ENCODE data around the gene IL17RD.

IL17RD gene

DNA sequence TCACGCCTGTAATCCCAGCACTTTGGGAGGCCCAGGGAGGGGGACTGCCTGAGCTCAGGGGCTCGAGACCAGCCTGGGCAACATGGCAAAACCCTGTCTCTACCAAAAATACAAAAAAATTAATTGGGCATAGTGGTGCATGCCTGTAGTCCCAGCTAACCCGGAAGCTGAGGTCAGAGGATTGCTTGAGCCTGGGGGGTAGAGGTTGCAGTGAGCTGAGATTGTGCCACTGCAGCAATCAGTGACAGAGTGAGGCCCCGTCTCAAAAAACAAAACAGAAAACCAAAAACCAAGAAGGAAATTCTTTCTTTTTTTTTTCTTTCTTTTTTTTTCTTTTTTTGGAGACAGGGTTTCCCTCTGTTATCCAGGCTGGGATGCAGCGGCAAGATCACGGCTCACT, 101.2 kb downstream of the IL17RD start:
- no peak for DNase-seq

GRCh38 chr3:57063032-57063431, 102.1 kb downstream of the IL17RD start:
- peak; percentile 45 for DNase-seq

DNA sequence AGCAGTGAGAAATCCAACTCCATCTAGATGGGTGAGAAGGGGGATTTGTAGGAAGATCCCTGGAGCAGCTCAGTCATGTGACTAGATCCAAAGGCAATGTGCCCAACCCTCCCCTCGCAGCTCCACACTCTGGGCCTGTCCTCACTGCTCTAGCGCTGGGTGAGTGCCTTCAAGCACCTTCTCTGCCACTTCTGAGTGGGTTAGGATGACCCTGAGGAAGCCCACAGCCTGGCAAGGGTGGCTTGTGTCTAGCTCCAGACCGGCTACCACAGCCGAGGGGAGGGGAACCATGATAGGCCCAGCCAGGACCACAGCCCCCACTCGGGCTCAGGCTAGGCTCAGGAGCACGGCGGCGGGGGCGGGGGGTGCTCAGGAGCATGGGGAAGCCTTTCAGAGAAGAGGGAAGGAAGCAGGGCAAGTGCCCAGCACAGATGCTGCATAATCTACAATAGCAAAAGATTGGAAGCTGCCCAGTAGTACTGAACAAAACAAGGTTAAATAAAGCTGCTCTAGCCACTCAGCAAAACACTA, 103.0 kb downstream of the IL17RD start:
- peak; percentile 53 for DNase-seq

- no peak for DNase-seq
Measured at GRCh38 chr3:57061556-57061955, 103.6 kb downstream of the IL17RD start.

GRCh38 chr3:57060089-57060821, 104.9 kb downstream of the IL17RD start, which contains the start of gene SPATA12:
SPATA12 (plus strand) TSS chr3:57060664; CDS start chr3:57073695, 13,031 bp downstream.
- peak; percentile 61 for DNase-seq

GRCh38 chr3:57059411-57059810, 105.7 kb downstream of the IL17RD start:
- DNase-seq: peak; percentile 89

- peak; percentile 71 for DNase-seq
Measured at GRCh38 chr3:57057351-57057750, 107.8 kb downstream of the IL17RD start.

GRCh38 chr3:57053122-57053521, 112.0 kb downstream of the IL17RD start:
- no peak for DNase-seq

DNA sequence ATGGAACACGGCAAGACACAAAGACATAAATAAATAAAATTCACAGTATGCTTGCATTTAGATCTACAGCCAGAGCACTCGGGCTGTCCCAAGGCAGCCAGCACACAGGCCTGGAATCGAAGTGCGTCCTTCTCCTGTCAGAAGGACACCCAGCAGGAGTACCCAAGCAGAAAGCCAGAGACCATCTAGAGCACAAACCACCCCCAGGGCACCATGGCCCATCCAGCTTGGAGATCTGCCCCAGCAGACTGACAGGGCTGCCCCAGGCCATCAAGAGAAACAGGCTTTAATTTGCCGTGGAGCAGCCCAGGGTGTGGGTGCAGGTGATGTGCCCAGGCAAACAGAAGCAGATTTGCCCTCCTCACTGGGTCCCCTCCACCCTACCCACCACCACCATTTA, 112.5 kb downstream of the IL17RD start:
- no peak for DNase-seq

DNA sequence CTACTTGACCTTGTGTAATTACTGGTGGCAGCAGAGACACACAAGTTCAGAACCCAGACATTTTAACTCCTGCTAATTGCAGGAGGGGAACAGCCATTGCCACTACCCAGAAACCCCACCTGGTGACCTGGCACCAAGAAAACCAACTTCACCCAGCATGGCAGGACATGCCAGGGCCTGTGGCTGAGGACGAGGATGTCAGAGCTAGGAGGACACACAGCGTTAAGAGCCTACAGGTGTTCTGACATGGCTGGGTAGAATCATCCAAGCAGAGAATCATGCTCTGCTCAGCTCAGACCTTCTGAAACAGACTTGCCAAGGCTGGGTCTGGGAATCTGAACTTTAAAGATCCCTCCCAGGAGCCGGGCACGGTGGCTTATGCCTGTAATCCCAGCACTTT, 116.4 kb downstream of the IL17RD start:
- no peak for DNase-seq

DNA sequence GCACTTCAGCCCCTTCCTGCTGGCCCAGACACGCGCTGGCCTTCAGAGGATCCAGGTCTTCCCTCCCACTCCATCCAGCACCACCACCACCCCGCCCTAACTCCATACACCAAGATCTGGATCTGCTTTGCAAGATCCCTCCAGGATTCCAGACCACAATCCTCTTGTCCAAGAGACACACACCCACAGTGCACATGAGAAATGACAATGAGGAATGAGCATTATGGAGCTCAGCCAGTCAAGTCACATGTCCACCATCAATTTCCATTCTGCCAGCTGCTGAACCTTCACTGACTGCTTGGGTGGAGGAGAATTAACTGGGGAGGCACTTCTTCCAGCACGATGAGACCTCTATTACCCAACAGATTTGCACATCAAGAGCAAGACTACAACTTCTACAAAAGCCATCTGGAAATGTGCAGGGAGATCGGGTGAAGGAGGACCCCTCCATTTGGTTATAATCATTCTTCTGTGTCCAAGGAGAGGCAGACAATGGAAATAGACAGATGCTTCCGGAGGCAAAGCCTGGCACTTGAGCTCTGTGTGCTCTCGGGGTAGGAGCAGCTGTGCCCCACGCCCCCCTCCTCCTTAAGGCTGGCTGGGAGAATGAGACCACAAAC, 117.0 kb downstream of the IL17RD start:
- DNase-seq: peak; percentile 68

- DNase-seq: no peak
Measured at GRCh38 chr3:57046101-57046765, 118.9 kb downstream of the IL17RD start.

DNA sequence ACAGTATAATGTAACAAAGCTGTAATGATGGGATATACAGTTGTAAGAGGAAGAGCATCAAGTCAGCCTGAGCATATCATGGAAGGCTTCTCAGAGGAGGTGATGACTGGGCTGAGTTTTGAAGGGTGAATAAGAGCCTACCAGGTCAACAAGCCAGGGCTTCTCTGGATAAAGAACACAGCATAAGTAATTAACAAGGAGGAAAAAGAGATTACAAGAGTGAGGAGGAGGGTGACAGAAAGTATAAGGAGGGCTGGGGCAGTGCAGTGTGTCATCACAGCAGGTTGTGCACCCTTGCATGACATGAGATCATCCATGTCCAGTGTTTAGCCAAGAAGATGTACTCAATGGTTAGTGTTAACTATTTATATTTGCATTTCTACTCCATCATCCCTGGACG, 121.6 kb downstream of the IL17RD start:
- DNase-seq: no peak

DNA sequence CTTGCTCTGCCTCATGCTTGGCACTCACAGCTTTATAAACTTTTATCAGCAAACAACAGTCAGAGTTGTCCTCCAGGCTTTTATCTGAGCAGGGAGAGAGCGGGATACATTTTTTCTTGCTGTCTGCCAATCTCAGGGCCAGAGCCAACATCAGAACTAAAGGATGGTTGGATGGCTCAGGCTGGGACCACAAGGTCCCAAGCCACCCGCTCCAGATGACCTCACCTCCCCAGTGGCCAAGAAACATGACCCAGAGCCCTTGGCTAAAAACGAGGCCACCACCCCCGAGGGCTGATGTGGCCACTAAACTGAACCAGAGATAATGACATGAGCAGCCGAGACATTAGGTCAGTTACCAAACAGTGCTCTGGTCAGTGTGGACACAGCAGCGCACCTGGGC, 123.5 kb downstream of the IL17RD start:
- DNase-seq: no peak

Data from hematopoietic multipotent progenitor cell treated with erythropoietin and hydrocortisone succinate and interleukin-3 and kit ligand, for 4 days (in vitro differentiated cells).